Fibroblast of lung (primary cell): Measurements from ENCODE around the gene CLSTN1. TPM values are rescaled to one million over a fixed set of nuclear protein-coding genes. Genes with fewer than 3 reads are reported as not detected.
"Not testable (repeated sequence)": the region's sequence is repeated elsewhere in the genome, so short reads cannot be mapped to it uniquely, and the experiment has no call there.

Source experiments
- DNase-seq, 2 donors: peaks; one replicate each; pipeline versions ENCODE4 v3.0.0 to v3.0.0-alpha.2; 2010; ENCODE audit warnings: low read depth in 2 of 2
- H2AFZ ChIP-seq: 2 replicates; pipeline ENCODE4 v1.5.1; 2012; ENCODE audit warnings: low read length, control low read depth, inconsistent platforms
- H3K27ac ChIP-seq: 2 replicates; pipeline ENCODE4 v1.5.1; 2011; ENCODE audit warnings: low read length, control low read depth; ENCODE audit not compliant: insufficient read depth
- H3K27me3 ChIP-seq: 2 replicates; pipeline ENCODE4 v1.5.1; 2011; ENCODE audit warnings: mild to moderate bottlenecking, low read length; ENCODE audit not compliant: control insufficient read depth, insufficient read depth
- H3K36me3 ChIP-seq: 2 replicates; pipeline ENCODE4 v1.5.1; 2011; ENCODE audit warnings: low read length; ENCODE audit not compliant: control insufficient read depth, insufficient read depth
- H3K4me1 ChIP-seq: 2 replicates; pipeline ENCODE4 v1.5.1; 2011; ENCODE audit warnings: low read length; ENCODE audit not compliant: control insufficient read depth, insufficient read depth; ENCODE audit errors: extremely low read depth
- H3K4me2 ChIP-seq: 2 replicates; pipeline ENCODE4 v1.5.1; 2011; ENCODE audit warnings: low read length, control low read depth; ENCODE audit not compliant: insufficient read depth; ENCODE audit errors: extremely low read depth
- H3K4me3 ChIP-seq, 4 experiments: fragments of 200-600 bp in 1 of 4; sonication (generic) in 1 of 4; replicated peaks in 1 of 4; 2 replicates each; pipeline ENCODE4 v1.5.1; 2011 to 2016; ENCODE audit warnings: low read length in 4 of 4, low read depth in 3 of 4, mild to moderate bottlenecking in 3 of 4, control low read depth in 2 of 4, inconsistent platforms in 1 of 4, mixed read lengths in 1 of 4; ENCODE audit not compliant: insufficient read depth in 1 of 4; ENCODE audit errors: control extremely low read depth in 1 of 4
- H3K79me2 ChIP-seq: 2 replicates; pipeline ENCODE4 v1.5.1; 2012; ENCODE audit warnings: mild to moderate bottlenecking, low read length, inconsistent platforms; ENCODE audit not compliant: control insufficient read depth, insufficient read depth
- H3K9ac ChIP-seq: 2 replicates; pipeline ENCODE4 v1.5.1; 2011; ENCODE audit warnings: mild to moderate bottlenecking, low read length, control low read depth; ENCODE audit not compliant: insufficient read depth
- H3K9me3 ChIP-seq: 2 replicates; pipeline ENCODE4 v1.5.1; 2012; ENCODE audit warnings: low read depth, low read length; ENCODE audit not compliant: control insufficient read depth, insufficient read depth
- H4K20me1 ChIP-seq: 2 replicates; pipeline ENCODE4 v1.5.1; 2011; ENCODE audit warnings: low read length; ENCODE audit not compliant: control insufficient read depth, insufficient read depth; ENCODE audit errors: extremely low read depth
- EZH2 ChIP-seq: IDR thresholded peaks from 2 replicates; pipeline ENCODE4 v1.5.1; 2012; ENCODE audit warnings: low read length, control low read depth, mild to moderate bottlenecking; ENCODE audit errors: missing control alignments
- polyA plus RNA-seq, 2 donors: library from polyadenylated mRNA; depleted of rRNA in 1 of 2; stranded (reverse) in 1 of 2; unstranded in 1 of 2; fragments of >200 nt; gene quantifications; 2 replicates each; pipeline ENCODE4 v1.2.1, GENCODE V29; 2011 to 2012; ENCODE audit warnings: missing spikeins in 1 of 2
- total RNA-seq: library from RNA; depleted of rRNA; stranded (reverse); fragments of >200 nt; gene quantifications from 2 replicates; pipeline ENCODE4 v1.2.1, GENCODE V29; 2014
- TF ChIP-seq, protein P1 (sequence below), 2 donors: IDR thresholded peaks in 1 of 2; conservative IDR thresholded peaks in 1 of 2; 1 replicate in 1 of 2; 2 replicates in 1 of 2; pipeline ENCODE4 v1.5.1; 2011 to 2012; ENCODE audit warnings: low read length in 2 of 2, control low read depth in 1 of 2, inconsistent platforms in 1 of 2, low read depth in 1 of 2, mild to moderate bottlenecking in 1 of 2

CLSTN1 gene
- total and polyA plus RNA-seq, 2 donors (not counting 1 experiment from before 2014, with no cell fraction given): 57.4 to 115 TPM

DNA sequence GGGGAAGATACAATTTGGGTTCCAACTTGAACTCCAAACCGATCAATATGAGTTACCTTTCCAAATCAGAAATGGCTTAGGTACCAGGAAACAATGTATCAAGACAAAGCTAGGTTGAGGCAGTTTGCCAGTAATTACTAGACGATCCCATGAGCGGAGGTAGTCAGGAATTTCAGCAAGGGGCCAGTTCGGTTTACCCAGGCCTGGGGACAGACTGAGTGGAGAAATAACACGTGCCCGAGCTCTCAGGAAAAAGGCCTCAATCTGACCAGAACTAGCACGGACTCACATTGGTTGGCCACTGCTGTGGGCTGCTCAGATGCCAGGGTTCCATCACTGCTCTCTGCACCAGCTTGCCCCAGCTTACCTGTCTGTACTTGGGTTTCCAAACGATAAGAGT is 15.3 kb downstream of the CLSTN1 start:
- Histone ChIP-seq H3K79me2 (peaks cover 19% of the 10 kb centered on the region), H2AFZ (no peak overlapping the region), H3K27me3 (no peaks in the 10 kb centered on the region), H3K4me2 (no peak overlapping the region), H3K9ac (no peak overlapping the region), H3K4me1 (no peaks in the 10 kb centered on the region), H3K4me3 (no peak overlapping the region), H3K36me3 (no peaks in the 10 kb centered on the region), H3K9me3 (no peaks in the 10 kb centered on the region), H3K27ac (no peak overlapping the region), H4K20me1 (no peaks in the 10 kb centered on the region)
- TF ChIP-seq, protein P1, sequence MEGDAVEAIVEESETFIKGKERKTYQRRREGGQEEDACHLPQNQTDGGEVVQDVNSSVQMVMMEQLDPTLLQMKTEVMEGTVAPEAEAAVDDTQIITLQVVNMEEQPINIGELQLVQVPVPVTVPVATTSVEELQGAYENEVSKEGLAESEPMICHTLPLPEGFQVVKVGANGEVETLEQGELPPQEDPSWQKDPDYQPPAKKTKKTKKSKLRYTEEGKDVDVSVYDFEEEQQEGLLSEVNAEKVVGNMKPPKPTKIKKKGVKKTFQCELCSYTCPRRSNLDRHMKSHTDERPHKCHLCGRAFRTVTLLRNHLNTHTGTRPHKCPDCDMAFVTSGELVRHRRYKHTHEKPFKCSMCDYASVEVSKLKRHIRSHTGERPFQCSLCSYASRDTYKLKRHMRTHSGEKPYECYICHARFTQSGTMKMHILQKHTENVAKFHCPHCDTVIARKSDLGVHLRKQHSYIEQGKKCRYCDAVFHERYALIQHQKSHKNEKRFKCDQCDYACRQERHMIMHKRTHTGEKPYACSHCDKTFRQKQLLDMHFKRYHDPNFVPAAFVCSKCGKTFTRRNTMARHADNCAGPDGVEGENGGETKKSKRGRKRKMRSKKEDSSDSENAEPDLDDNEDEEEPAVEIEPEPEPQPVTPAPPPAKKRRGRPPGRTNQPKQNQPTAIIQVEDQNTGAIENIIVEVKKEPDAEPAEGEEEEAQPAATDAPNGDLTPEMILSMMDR (conservative IDR thresholded peaks at IDR 0.05 in 1 of 2, IDR thresholded peaks at IDR 0.05 in 1 of 2; ENCODE audit: low read depth in 1 of 2, low read length in 2 of 2): no peak
- TF ChIP-seq EZH2: no peak
- DNase-seq: no peak

DNA sequence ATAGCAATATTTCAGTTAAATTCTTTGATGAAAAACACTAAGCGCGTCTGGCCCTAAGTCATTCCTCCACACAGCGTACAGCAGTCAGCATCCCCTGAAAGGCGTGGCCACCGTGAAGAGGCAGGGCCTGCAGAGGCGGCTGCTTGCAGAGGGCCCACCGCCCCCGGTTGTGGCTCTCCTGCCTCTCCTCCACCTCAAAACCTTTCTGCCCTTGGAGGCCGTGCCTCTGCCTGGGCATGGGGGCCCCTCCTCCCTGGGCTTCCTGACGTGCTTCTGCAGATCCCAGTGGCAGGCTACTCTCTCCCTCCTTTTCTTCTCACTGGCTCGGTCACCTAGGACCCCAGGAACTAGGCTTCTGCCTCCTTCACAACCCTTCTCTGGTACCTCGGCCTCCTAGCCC is 16.2 kb downstream of the CLSTN1 start:
- no peak for TF ChIP-seq EZH2
- TF ChIP-seq, protein P1 (conservative IDR thresholded peaks at IDR 0.05 in 1 of 2, IDR thresholded peaks at IDR 0.05 in 1 of 2; ENCODE audit: low read depth in 1 of 2, low read length in 2 of 2): no peak
- H3K4me3 ChIP-seq: no peak overlapping the region
- peaks cover 20% of the 10 kb centered on the region for H3K79me2 ChIP-seq
- H3K9me3 ChIP-seq: no peaks in the 10 kb centered on the region
- H4K20me1 ChIP-seq: no peaks in the 10 kb centered on the region
- H3K36me3 ChIP-seq: no peaks in the 10 kb centered on the region
- no peak overlapping the region for H2AFZ ChIP-seq
- H3K27ac ChIP-seq: no peak overlapping the region
- H3K9ac ChIP-seq: no peak overlapping the region
- H3K4me2 ChIP-seq: no peak overlapping the region
- no peaks in the 10 kb centered on the region for H3K27me3 ChIP-seq
- no peak for DNase-seq
- H3K4me1 ChIP-seq: no peaks in the 10 kb centered on the region

DNA sequence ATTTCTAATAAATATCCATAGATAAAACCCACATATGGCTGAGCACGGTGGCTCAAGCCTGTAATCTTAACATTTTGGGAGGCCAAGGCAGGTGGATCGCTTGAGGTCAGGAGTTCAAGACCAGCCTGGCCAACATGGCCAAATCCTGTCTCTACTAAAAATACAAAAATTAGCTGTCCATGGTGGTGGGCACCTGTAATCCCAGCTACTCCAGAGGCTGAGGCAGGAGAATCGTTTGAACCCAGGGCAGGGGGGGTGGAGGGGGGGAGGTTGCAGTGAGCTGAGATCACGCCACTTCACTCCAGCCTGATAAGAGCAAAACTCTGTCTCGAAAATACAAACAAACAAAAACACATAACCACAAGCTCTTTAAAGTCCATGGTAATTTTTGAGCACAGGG is 17.8 kb downstream of the CLSTN1 start:
- DNase-seq, H3K9ac ChIP-seq, H4K20me1 ChIP-seq, H2AFZ ChIP-seq, H3K27ac ChIP-seq, H3K9me3 ChIP-seq, H3K4me2 ChIP-seq, H3K27me3 ChIP-seq, H3K4me3 ChIP-seq, H3K36me3 ChIP-seq, H3K4me1 ChIP-seq: not testable (repeated sequence)
- peaks cover 22% of the 10 kb centered on the region for H3K79me2 ChIP-seq
